HG02678 (cell line): ENCODE measurements around the gene ATP6V0B.

ENCODE experiments used
- ATAC-seq: cut with Tn5 transposase; IDR thresholded peaks from one replicate; pipeline ENCODE4 v1.9.1; 2021; ENCODE audit warnings: mild to moderate bottlenecking, moderate library complexity; ENCODE audit not compliant: unreplicated experiment

Gene ATP6V0B

DNA sequence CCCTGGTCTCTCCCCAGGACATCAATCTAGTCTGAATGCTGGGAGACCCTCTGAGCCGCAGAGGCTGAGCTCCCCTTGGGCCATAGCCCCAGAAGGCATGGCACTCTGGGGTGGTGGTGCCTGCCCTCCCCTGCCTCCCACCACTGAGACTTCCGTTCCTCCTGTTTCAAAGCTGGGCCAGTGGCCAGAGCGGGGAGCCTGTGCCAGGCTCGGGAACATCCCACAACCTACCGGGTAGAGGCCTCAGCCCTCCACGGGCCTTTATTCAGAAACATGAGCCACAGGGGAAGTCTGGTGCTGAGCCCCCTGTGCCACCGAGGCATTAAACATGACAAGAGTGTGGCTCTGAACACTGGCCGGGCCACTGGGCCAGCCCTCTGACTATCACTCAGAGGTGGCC, 24.7 kb downstream of the ATP6V0B start:
- ATAC-seq, result no peak

DNA sequence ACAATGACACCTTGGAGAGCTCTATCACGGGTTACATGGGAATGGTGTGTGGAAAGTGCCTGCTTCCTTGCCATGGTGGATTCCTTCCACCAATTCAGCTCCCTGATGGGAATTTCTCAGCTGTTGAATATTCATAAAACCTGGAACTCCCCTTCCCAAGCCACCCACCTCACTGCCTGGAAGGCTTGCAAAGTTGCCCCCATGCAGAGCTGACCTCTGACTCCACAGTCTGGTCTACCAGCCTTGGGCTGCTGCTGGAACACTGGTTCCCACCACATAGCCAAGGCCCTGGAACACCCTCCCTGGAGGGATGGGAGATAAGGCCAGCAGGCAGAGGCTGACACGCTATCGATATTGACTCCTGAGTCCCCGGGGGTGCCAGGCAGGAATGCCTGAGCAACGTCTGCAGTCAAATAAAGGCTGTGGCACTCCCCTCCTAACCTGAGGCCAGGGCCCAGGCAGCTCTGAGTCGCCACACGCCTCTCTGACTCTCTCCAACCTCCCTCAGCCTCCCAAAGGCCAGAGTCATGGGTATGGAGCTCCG, 25.4 kb downstream of the ATP6V0B start:
- ATAC-seq, result no peak

DNA sequence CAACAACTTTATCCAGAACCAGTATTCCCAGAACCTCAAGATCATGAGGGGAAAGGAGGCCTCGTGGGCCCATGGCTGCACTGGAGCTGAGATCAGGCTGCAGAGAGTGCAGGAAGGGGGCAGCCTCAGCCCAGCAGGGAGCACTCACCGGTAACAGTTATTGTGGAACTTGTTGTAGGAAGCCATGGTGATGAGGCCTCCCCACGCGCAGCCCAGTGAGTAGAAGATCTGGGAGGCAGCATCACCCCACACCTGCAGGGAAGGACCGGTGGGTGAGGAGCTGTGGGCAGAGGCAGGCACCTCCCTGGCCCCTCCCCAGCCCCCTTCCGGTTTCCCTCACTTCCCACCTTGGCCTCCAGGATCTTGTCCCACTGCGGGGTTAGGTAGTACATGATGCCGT, 27.4 kb downstream of the ATP6V0B start:
- no peak for ATAC-seq

DNA sequence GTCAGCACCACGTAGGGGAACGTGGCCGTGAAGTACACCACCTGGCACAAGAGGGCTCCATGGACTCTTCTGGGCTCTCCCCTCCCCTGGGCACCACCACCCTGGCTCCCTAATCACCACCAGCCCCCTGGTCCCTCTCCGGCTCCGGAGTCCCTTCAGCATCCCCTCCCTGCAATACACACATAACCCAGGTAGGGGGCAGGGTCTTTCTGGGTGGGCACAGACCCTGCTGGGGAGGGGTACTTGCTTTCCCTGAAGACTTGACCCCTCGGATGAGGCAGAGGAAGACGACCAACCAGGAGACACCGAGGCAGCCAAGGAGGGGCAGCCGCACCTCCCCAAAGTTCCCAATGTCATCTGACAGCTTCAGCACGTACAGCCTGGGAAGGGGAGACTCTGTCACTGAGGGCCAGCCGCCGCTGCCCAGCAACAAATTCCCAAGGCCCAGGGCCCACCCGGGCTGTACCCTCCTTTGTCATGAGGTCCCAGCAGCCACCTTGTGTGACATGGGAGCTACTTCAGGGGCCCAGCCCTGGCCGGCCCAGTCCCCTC, 27.9 kb downstream of the ATP6V0B start:
- ATAC-seq, result no peak

DNA sequence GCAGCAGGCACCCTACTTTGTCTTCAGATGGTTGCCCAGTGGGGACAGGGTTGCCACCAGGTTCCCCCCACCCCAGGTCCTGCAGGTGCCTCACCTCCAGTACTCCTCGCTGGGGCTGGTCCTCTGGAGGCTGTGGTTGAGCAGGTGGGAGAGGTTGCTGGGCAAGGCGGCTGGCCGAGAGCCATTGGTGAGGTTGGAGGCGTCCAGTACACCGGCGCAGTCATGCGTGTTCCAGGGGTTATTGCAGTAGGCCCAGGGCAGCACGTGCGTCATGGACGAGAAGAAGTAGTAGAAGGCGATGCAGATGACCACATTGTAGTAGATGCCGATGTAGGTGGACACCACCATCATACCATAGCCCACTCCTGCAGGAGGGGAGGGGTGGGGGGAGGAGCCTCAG, 33.5 kb downstream of the ATP6V0B start:
- ATAC-seq, result no peak

DNA sequence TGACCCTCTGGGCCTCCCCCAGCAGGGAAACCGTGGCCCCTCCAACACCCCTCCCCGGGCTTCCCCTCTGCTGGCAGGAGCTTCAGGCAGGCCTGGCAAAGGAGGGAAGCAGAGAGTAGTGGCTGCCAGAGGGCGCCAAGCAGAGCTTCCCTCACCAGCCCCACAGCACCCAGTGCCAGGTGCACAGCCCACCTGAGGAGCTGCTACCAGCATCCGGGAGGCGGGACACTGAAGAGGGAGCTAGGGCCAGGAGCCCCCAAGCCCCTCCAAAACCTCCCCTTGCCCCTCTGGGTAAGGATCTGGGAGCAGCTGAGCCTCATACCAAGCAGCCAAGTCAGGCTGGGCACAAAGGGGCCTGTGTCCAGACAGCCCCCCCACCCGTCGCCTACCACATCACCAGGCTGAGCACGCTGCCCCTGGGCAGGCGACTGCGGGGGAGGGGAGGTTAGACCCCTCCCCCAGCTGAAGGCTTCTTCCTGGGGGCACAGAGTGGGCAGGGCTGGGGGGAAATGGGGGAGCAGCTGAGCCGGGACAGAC, 36.2 kb downstream of the ATP6V0B start:
- ATAC-seq, result no peak

DNA sequence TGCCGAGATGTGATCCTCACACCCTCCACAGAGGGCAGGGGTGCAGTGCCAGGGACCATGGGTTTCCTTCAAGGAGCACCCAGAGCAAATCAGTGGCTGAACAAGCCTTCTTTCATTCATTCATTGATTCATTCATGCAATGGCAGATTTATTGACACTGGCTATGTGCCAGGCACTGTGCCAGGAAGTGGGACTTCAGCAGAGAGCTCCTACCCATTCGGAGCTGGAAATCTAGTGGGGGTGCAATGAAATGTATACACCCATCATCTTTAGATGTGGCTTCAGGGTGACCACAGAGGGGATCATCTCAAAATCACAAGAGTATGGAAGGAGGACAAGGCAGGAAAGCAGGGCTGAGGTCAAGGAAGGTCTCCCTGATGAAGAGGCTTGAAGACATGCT, 37.6 kb downstream of the ATP6V0B start:
- no peak for ATAC-seq

DNA sequence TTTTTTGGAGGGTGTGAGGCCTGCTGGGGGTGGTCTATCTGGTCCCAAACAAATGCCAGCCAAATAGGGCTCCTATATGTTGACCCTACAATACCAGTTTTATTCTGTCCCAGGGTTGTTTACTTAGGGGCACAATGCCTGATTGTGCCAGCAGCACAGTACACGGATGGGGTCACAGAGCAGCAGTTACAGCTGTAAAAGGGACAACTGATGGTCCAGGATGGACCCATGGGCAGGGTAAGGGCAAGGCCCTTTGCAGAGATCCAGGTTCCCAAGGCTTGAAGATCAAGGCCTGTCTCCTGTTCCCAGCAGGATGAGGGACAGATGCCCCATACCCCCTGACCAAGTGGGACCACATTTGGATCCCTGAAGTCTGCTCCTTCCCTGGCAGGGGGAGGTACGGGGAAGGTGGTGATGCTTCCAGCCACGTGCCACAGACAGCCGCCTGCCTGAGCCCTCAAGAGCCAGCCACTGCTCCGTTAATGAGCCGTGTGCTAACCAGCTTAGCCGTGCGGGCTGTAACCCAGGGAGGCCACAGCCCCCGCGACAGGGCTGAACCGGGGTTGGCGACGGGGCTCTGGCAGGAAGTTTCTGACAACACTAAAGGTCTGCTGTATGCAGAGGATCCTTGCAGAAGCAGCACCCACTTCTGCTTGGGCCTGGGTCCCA, 38.3 kb downstream of the ATP6V0B start:
- ATAC-seq, result no peak

DNA sequence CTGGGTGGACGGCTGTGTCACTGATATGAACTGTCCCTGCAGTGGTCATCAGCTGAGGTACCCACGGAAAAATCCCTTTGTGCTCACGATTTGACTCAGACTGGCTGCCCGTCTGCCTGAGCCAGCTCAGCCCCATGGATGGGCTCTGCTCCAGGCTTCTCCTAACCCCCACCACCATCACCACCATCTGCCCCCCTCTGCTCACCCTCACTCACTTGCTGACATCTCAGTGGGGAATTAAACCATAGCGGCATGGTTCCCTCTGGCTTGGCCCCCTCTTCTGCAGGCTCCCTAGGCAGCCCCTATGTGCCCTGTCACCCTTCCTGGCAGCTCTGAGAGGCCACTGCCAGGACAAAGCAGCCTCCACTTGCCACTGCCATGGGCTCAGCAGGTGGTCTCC, 39.2 kb downstream of the ATP6V0B start:
- ATAC-seq, result no peak

DNA sequence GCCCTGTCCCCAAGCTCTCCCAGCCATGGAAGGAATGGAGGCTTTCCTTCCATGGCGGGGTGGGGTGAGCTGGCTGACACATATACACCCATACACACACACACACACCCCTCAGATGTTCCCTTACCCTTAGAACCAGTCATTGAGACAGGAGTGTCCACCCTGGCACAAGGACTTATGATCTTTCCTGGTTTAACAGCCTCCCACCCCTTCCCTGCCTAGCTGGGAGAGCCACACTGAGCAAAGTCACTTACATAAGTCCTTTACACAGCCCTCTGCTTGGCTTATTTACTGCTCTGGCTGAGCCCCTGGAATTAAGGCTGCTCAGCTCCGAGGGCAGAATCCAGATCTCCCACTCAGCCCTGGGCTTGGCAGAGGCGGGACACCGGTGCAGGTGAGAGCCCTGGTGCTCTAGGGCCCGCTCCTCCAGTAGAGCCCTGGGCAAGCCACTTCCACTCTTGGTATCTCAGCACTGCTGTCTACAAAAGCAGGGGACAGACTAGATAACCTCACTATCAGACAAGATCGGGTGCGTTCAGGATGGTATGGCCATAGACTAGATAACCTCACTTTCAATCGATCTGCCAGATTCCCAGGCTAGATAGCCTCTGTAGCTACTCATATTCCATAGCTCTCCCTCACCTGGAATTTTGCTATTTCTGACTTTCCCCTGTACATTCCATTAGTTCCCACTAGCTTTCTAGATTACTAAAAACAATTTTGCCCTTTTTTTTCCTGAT, 39.8 kb downstream of the ATP6V0B start:
- ATAC-seq, result no peak

DNA sequence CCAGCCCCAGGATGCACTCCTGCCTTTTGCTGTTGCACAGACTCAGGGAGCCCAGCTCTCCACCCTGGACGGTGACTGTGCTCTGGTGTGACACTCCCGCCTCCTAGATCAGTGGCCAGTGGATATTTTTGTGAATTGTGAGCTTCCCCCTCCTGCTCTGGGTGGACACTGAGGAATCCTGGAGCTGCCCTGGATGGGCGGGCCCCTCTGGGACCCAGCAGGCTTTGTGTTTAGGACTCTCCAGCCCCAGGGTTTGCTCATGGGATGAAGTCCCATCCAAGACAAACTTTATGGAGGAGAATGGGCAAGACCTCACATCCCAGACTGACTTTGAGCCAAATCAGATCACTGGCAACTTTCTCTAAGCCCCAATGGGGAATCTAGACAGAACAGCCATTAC, 40.4 kb downstream of the ATP6V0B start:
- no peak for ATAC-seq

DNA sequence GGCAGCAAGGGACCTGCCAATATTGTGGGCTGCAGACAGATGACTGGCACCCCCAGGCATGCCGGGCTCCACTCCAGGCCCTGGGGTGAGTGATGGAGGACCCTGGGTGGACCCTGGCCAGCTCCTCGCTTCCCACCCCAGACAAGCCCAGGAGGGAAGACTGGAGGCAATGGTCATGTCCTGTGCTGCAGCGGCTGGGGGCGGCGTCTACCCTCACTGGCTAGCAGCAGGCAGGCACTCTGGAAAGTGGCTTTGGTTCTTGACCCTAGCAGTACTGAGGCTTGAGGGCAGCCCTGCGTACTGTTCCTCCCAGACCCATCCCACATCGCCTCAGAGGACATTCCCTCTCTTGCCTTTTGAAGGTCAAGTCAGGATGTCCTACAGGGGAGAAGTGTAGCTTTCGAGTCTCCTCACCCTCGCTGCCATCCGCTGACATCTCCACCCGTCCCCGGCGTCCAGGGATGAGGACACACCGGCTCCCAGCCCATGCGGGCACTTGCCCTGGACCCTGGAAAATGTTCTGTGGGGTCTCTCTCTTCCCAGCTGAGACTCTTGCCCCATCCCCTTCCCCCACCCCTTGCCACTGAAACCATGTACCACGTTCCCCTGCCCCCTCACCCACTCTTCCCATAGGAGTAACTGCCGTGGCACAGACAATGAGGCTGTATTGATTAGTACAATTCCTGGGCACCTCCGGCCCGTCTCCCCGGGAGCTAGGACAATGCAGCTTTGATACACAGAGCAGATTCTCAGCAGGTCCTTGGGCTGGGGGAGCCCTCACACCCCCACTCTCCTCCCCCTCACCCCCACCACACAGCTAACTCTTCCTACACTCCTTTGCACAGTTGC, 41.5 kb downstream of the ATP6V0B start:
- ATAC-seq, result no peak

DNA sequence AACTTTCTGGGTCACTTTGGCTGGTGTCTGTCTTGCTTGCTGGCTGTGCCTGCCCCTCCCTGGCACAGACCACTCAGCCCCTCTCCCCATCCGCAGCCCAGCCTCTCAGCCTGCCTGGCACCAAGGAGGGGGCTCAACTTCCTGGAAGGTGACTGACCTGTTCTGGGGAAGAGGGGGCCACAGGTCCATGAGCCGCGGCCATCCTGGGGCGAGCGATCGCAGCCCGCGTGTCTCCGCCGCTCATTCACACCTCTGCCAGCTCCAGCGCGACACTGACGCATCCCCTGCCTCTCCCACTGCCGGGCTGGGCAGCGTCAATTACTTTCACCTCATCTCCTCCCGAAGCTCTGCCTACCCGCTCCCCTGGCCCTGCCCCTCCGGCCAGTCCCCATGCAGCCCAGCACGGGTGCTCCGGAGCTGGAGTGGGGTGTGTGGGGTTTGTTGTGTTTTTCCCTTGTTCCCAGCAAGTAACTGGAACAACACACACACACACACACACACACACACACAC, 42.2 kb downstream of the ATP6V0B start:
- ATAC-seq, result no peak

DNA sequence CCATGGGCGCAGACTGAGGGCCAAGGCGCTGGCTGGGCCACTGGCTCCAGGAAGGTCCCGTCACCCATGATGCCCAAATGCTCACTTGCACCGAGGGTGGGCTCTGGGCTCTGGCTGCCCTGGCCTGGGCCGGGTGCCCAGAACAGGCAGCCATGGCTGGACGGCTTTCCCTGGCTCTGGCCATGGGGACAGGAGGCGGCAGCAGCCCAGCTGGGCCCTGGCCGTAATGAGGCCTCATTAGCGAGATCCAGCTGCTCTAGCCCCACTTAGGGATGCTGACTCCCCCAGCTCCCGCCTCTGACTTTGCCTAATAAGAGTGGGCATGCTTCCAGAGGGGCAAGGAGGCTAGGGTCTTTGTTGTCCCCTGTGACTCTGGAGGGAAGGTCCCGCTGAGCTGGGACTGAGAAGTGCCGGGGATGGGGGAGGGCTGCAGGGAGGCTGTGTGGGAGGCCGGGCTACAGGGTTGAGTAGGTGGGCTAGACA, 44.7 kb downstream of the ATP6V0B start:
- ATAC-seq, result no peak

DNA sequence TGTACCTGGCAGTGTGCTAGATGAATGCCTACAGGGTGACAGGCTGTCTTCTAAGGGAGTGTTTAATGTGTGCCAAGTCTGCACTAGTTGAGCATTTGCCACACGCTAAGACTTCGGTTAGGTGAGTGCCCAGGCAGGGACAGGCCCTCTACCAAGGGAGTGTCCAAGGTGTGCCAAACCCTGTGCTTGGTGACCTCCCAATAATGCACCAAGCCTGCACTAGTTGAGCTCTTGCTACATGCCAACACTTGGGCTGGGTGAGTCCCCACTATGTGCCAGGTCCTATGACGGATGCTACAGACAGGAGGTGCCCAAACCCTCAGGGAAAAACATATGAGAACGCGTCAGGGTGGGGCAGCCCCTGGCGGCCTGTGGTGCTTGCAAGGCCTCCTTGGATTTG, 45.7 kb downstream of the ATP6V0B start:
- no peak for ATAC-seq

DNA sequence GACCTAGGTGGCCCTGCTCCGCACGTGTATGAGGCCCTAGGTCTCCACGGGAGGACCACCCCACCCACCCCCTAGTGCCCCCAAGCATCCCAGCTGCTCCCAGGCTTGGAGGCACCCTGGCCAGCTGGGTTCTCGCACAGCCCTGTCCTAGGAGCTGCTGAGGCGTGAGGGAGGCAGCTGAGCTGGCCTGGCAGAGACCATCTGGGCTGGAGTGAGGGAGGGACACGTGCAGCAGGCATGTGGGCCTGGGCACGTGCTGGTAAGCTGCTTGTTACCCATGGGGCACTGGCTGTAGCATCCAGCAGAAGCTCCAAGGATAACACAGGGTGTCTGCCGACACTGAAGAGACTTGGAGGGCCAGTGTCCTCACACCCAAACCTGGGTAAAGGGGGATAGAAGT, 46.4 kb downstream of the ATP6V0B start:
- ATAC-seq, result no peak

DNA sequence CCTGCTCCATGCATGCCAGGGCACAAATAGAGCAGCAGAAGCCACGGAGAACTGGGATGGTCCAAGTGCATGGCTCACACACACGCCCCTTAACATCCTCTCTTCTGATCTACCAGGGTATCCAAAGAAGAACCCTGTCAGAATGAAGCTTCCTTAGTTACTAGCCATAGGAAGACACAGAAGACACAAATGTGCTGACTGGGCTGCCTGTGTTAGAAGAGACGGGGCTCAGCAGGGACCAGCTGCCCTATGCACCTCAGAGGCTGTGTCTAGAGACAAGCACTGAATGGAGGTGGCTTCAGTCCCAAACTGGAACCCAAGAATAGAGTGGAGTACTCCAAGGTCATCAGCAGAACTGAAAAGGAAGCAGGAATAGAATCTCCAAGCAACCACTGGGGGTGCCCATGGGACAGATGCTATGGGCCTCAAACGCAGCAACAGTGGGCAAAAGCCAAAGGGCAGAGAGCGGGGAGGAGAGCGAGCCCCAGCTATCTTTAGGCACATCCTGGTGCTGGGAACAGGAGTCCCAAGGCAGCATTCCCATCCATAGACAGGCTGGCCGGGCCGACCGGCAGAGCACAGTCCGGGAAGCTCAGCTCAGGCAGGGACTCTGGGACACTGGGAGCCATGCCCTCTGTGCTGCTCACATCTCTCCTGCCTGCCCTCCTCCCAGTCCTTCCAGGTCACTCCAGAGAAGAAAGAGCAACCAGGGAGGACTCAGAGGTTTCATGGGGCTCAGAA, 47.0 kb downstream of the ATP6V0B start:
- ATAC-seq, result no peak

DNA sequence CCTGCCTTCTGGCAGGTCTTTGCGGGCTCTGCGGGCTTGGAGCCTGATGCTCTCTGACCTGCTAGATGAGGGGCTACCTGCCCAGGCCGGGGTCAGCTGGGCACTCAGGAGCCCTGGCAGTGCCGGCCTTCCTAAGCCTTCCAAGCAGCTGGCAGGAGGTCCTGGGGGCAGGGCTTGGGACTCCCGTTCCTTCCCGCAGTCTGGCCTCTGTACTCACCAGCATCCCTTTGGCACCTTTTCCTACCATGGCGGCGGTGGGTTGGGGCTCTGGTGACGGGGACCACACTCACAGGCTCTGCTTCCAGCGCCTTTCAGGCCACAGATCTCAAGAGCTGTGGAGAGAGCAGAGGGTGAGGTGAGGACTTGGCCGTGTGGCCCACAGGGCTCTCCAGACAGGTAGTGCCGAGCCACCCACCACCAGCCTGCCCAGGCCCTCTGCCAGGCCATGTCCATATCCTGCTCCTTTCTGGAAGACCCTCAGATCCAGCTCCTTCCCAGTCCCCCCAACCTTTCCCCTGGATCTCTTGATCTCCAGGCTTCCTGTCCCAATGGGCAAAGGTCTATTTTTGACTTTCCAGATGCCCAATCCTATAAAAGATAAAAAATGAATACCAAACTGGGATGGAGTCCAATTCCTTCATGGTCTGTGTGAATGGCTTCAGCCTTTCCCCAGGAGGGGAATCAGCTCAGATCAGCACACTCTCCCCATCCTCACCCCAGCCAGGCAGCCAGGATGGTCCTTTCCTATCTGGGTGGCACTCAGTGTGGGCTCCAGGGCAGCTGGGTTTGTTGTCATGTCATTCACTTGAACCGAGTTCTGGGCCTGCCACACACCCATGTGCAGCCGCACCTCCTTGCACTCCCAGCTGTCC, 49.5 kb downstream of the ATP6V0B start:
- no peak for ATAC-seq
